ENCODE results near the gene CTSK.
"Not testable (repeated sequence)": the region's sequence is repeated elsewhere in the genome, so short reads cannot be mapped to it uniquely, and the experiment has no call there.

The CTSK gene

GRCh38 chr1:150804671-150805070 lies 3.4 kb downstream of the CTSK start:
- no peak for DNase-seq

- DNase-seq = no peak
Measured at GRCh38 chr1:150799089-150799488, 9.0 kb downstream of the CTSK start.

- DNase-seq = no peak
Measured at GRCh38 chr1:150798525-150798924, 9.5 kb downstream of the CTSK start.

GRCh38 chr1:150796374-150796773 lies 11.7 kb downstream of the CTSK start:
- no peak for DNase-seq

GRCh38 chr1:150793778-150794177 lies 14.3 kb downstream of the CTSK start:
- not testable (repeated sequence) for DNase-seq

GRCh38 chr1:150793221-150793620 lies 14.8 kb downstream of the CTSK start:
- DNase-seq = no peak

- DNase-seq = no peak
Measured at GRCh38 chr1:150791585-150791984, 16.5 kb downstream of the CTSK start.

GRCh38 chr1:150789396-150789795 lies 18.7 kb downstream of the CTSK start:
- DNase-seq = no peak

- no peak for DNase-seq
Measured at GRCh38 chr1:150788946-150789345, 19.1 kb downstream of the CTSK start.

GRCh38 chr1:150787455-150787854 lies 20.6 kb downstream of the CTSK start:
- no peak for DNase-seq

GRCh38 chr1:150780510-150780909 lies 27.6 kb downstream of the CTSK start:
- DNase-seq = no peak

- no peak for DNase-seq
Measured at GRCh38 chr1:150778409-150778808, 29.7 kb downstream of the CTSK start.

- no peak for DNase-seq
Measured at GRCh38 chr1:150777544-150777943, 30.5 kb downstream of the CTSK start.

GRCh38 chr1:150775931-150776505 lies 32.0 kb downstream of the CTSK start:
- DNase-seq = not testable (repeated sequence)

GRCh38 chr1:150775276-150775675 lies 32.8 kb downstream of the CTSK start:
- no peak for DNase-seq

GRCh38 chr1:150772326-150772725 lies 35.7 kb downstream of the CTSK start:
- DNase-seq = no peak

GRCh38 chr1:150767704-150768103 lies 40.4 kb downstream of the CTSK start:
- DNase-seq = not testable (repeated sequence)

- not testable (repeated sequence) for DNase-seq
Measured at GRCh38 chr1:150765977-150766301, 42.1 kb downstream of the CTSK start.

GRCh38 chr1:150765296-150765976 lies 42.6 kb downstream of the CTSK start, which contains the start of gene CTSS:
CTSS (minus strand) TSS chr1:150765778; CDS start chr1:150764763, 1,015 bp downstream.
- no peak for DNase-seq

- no peak for DNase-seq
Measured at GRCh38 chr1:150764617-150765101, 43.4 kb downstream of the CTSK start.

GRCh38 chr1:150763018-150763417 lies 45.0 kb downstream of the CTSK start:
- no peak for DNase-seq

GRCh38 chr1:150762552-150762951 lies 45.5 kb downstream of the CTSK start:
- DNase-seq = no peak

GRCh38 chr1:150761801-150762200 lies 46.3 kb downstream of the CTSK start:
- no peak for DNase-seq

- no peak for DNase-seq
Measured at GRCh38 chr1:150760013-150760412, 48.0 kb downstream of the CTSK start.

- DNase-seq = no peak
Measured at GRCh38 chr1:150753416-150753815, 54.6 kb downstream of the CTSK start.

Measured in activated CD4-positive, CD25-positive, alpha-beta regulatory T cell (primary cell).